Epithelial cell of esophagus (primary cell): ENCODE data around the gene LCN1.

Experiments used
- DNase-seq: peaks from one replicate; pipeline ENCODE4 v3.0.0; 2010; ENCODE audit warnings: low read depth
- H3K4me3 ChIP-seq: 2 replicates; pipeline ENCODE4 v1.5.1; 2011; ENCODE audit warnings: mild to moderate bottlenecking, low read length, control low read depth
- CTCF ChIP-seq: IDR thresholded peaks from 2 replicates; pipeline ENCODE4 v1.5.1; 2011; ENCODE audit warnings: low read depth, mild to moderate bottlenecking, low read length, control low read depth, inconsistent platforms; ENCODE audit not compliant: insufficient read depth; ENCODE audit errors: missing control alignments

Gene LCN1

GRCh38 chr9:135574943-135575342 lies 53.7 kb downstream of the LCN1 start:
- TF ChIP-seq CTCF = no peak
- no peak for DNase-seq

More at GRCh38 chr9:135574943-135575342, 53.7 kb downstream of the LCN1 start:
- H3K4me3 ChIP-seq = no peak overlapping the region
